GM19025 (cell line): ENCODE results near the gene KLF5.
"Not testable (repeated sequence)": the region's sequence is repeated elsewhere in the genome, so short reads cannot be mapped to it uniquely, and the experiment has no call there.

Experiments used
- ATAC-seq: cut with Tn5 transposase; IDR thresholded peaks from one replicate; pipeline ENCODE4 v1.9.1; 2021; ENCODE audit warnings: mild to moderate bottlenecking, low read depth, moderate library complexity; ENCODE audit not compliant: unreplicated experiment

KLF5 gene

GRCh38 chr13:73082471-73082870 is 23.7 kb downstream of the KLF5 start:
- no peak for ATAC-seq

GRCh38 chr13:73082895-73083294 is 24.1 kb downstream of the KLF5 start:
- ATAC-seq = no peak

GRCh38 chr13:73088332-73088935 is 29.6 kb downstream of the KLF5 start:
- no peak for ATAC-seq

GRCh38 chr13:73089213-73089612 is 30.4 kb downstream of the KLF5 start:
- ATAC-seq = no peak

- no peak for ATAC-seq
Observed at GRCh38 chr13:73090116-73090822, 31.5 kb downstream of the KLF5 start.

GRCh38 chr13:73090823-73091187 is 32.0 kb downstream of the KLF5 start:
- no peak for ATAC-seq

GRCh38 chr13:73092829-73093228 is 34.0 kb downstream of the KLF5 start:
- ATAC-seq = no peak

GRCh38 chr13:73096173-73096572 is 37.4 kb downstream of the KLF5 start:
- ATAC-seq = no peak

- ATAC-seq = no peak
Observed at GRCh38 chr13:73096638-73097037, 37.8 kb downstream of the KLF5 start.

GRCh38 chr13:73100781-73101180 is 42.0 kb downstream of the KLF5 start:
- not testable (repeated sequence) for ATAC-seq

GRCh38 chr13:73101351-73102007 is 42.7 kb downstream of the KLF5 start:
- no peak for ATAC-seq

GRCh38 chr13:73103238-73103637 is 44.4 kb downstream of the KLF5 start:
- ATAC-seq = no peak

GRCh38 chr13:73106513-73107178 is 47.8 kb downstream of the KLF5 start:
- no peak for ATAC-seq

GRCh38 chr13:73107481-73107880 is 48.7 kb downstream of the KLF5 start:
- ATAC-seq = no peak

- ATAC-seq = no peak
Observed at GRCh38 chr13:73107970-73108369, 49.2 kb downstream of the KLF5 start.

GRCh38 chr13:73109288-73109899 is 50.6 kb downstream of the KLF5 start:
- no peak for ATAC-seq

- ATAC-seq = no peak
Observed at GRCh38 chr13:73109969-73110368, 51.2 kb downstream of the KLF5 start.

- no peak for ATAC-seq
Observed at GRCh38 chr13:73110814-73111213, 52.0 kb downstream of the KLF5 start.

GRCh38 chr13:73111331-73111730 is 52.5 kb downstream of the KLF5 start:
- no peak for ATAC-seq

- ATAC-seq = no peak
Observed at GRCh38 chr13:73119612-73120011, 60.8 kb downstream of the KLF5 start.
